HepG2 (cell line): Measurements from ENCODE around the gene PCIF1. TPM values are rescaled to one million over a fixed set of nuclear protein-coding genes. Genes with fewer than 3 reads are reported as not detected.
A peak's percentile ranks its signal among the peaks of the same experiment; 100 is the strongest.

Source experiments
- CCAR2 ChIP-seq: fragments of 200-400 bp; formaldehyde crosslinking; optimal IDR thresholded peaks from 2 replicates; pipeline ENCODE3; 2018; ENCODE audit warnings: low read depth, mild to moderate bottlenecking, low read length, moderate library complexity
- ETS1 ChIP-seq: sonication (generic); formaldehyde crosslinking; IDR thresholded peaks from 2 replicates; pipeline ENCODE4 v1.4.0; 2020; ENCODE audit warnings: missing genetic modification reagents
- HCFC1 ChIP-seq: fragments of 150-350 bp; IDR thresholded peaks from 2 replicates; pipeline ENCODE4 v1.6.1; 2014; ENCODE audit warnings: low read depth, low read length
- HNRNPLL ChIP-seq: fragments of 200-400 bp; formaldehyde crosslinking; IDR thresholded peaks from 2 replicates; pipeline ENCODE4 v1.6.1; 2017; ENCODE audit warnings: mild to moderate bottlenecking, low read depth, low read length; ENCODE audit not compliant: poor library complexity, severe bottlenecking
- JDP2 ChIP-seq: sonication (generic); formaldehyde crosslinking; IDR thresholded peaks from 2 replicates; pipeline ENCODE4 v1.8.1; 2022; ENCODE audit warnings: missing genetic modification reagents, borderline replicate concordance
- KLF9 ChIP-seq: IDR thresholded peaks from 2 replicates; pipeline ENCODE4 v1.6.1; 2016; ENCODE audit warnings: low read depth
- KMT2A ChIP-seq: sonication (generic); formaldehyde crosslinking; IDR thresholded peaks from 2 replicates; pipeline ENCODE4 v1.4.0; 2020; ENCODE audit warnings: missing genetic modification reagents
- MAZ ChIP-seq, 2 experiments: sonication (generic) in 1 of 2; formaldehyde crosslinking in 1 of 2; IDR thresholded peaks; 2 replicates each; pipeline versions ENCODE4 v1.5.0 to v1.6.1; 2012 to 2020; ENCODE audit warnings: low read depth in 2 of 2, mild to moderate bottlenecking in 2 of 2, borderline replicate concordance in 1 of 2, improper control_type of control experiment in 1 of 2, low read length in 1 of 2, missing genetic modification reagents in 1 of 2, moderate library complexity in 1 of 2
- MEIS1 ChIP-seq: sonication (generic); formaldehyde crosslinking; IDR thresholded peaks from 2 replicates; pipeline ENCODE4 v1.9.0; 2021; ENCODE audit warnings: mild to moderate bottlenecking, missing genetic modification reagents, moderate library complexity, borderline replicate concordance
- MTA3 ChIP-seq: sonication (generic); formaldehyde crosslinking; IDR thresholded peaks from 2 replicates; pipeline ENCODE4 v1.4.0; 2020; ENCODE audit warnings: missing genetic modification reagents
- NFATC3 ChIP-seq: sonication (generic); formaldehyde crosslinking; IDR thresholded peaks from 2 replicates; pipeline ENCODE4 v1.5.1; 2020; ENCODE audit warnings: mild to moderate bottlenecking, missing genetic modification reagents
- NKX3-1 ChIP-seq: sonication (generic); formaldehyde crosslinking; IDR thresholded peaks from 2 replicates; pipeline ENCODE4 v1.5.0; 2020; ENCODE audit warnings: missing genetic modification reagents
- NR2C2 ChIP-seq: sonication (generic); formaldehyde crosslinking; IDR thresholded peaks from 2 replicates; pipeline ENCODE4 v1.4.0; 2020; ENCODE audit warnings: missing genetic modification reagents, mild to moderate bottlenecking, moderate library complexity, borderline replicate concordance
- NR2F6 ChIP-seq, 2 experiments: IDR thresholded peaks; 2 replicates each; pipeline ENCODE4 v1.6.1; 2016; ENCODE audit warnings: antibody characterized with exemption in 1 of 2, mild to moderate bottlenecking in 1 of 2
- PBX2 ChIP-seq: IDR thresholded peaks from 2 replicates; pipeline ENCODE4 v1.6.1; 2016; ENCODE audit warnings: control low read depth
- POGZ ChIP-seq: sonication (generic); formaldehyde crosslinking; IDR thresholded peaks from 2 replicates; pipeline ENCODE4 v1.4.0; 2020; ENCODE audit warnings: mild to moderate bottlenecking, missing genetic modification reagents
- POLR2A ChIP-seq, 2 experiments: IDR thresholded peaks; 2 replicates each; pipeline ENCODE4 v1.6.1; 2011; ENCODE audit warnings: low read depth in 2 of 2, low read length in 2 of 2, mild to moderate bottlenecking in 1 of 2, moderate library complexity in 1 of 2; ENCODE audit not compliant: insufficient read depth in 1 of 2
- PPARG ChIP-seq: conservative IDR thresholded peaks from 2 replicates; pipeline ENCODE4 v1.6.1; 2016; ENCODE audit warnings: missing biosample characterization, missing genetic modification reagents
- TFAP4 ChIP-seq: sonication (generic); IDR thresholded peaks from 2 replicates; pipeline ENCODE4 v1.6.1; 2016; ENCODE audit warnings: low read depth, borderline replicate concordance
- ZFP90 ChIP-seq: sonication (generic); formaldehyde crosslinking; IDR thresholded peaks from 2 replicates; pipeline ENCODE4 v1.8.0; 2022; ENCODE audit warnings: missing genetic modification reagents, mild to moderate bottlenecking, inconsistent platforms, borderline replicate concordance
- ZNF367 ChIP-seq: sonication (generic); formaldehyde crosslinking; IDR thresholded peaks from 2 replicates; pipeline ENCODE4 v1.4.0; 2020; ENCODE audit warnings: missing genetic modification reagents, borderline replicate concordance
- ZNF430 ChIP-seq: sonication (generic); formaldehyde crosslinking; IDR thresholded peaks from 2 replicates; pipeline ENCODE4 v1.9.0; 2021; ENCODE audit warnings: mild to moderate bottlenecking, missing genetic modification reagents
- ZNF558 ChIP-seq: sonication (generic); formaldehyde crosslinking; IDR thresholded peaks from 2 replicates; pipeline ENCODE4 v1.9.0; 2022; ENCODE audit warnings: mild to moderate bottlenecking, missing genetic modification reagents, borderline replicate concordance
- ZNF605 ChIP-seq: sonication (generic); formaldehyde crosslinking; IDR thresholded peaks from 2 replicates; pipeline ENCODE4 v1.8.0; 2022; ENCODE audit warnings: mild to moderate bottlenecking, missing genetic modification reagents
- ZNF839 ChIP-seq: sonication (generic); formaldehyde crosslinking; IDR thresholded peaks from 2 replicates; pipeline ENCODE4 v1.4.0; 2020; ENCODE audit warnings: missing genetic modification reagents, mild to moderate bottlenecking, borderline replicate concordance
- ZSCAN22 ChIP-seq: sonication (generic); formaldehyde crosslinking; IDR thresholded peaks from 2 replicates; pipeline ENCODE4 v1.4.0; 2020; ENCODE audit warnings: mild to moderate bottlenecking, missing genetic modification reagents
- polyA plus RNA-seq, 8 experiments: library from polyadenylated mRNA; depleted of rRNA in 3 of 8; stranded (reverse) in 7 of 8; unstranded in 1 of 8; fragments of >200 nt; fragmentation: Illumina TruSeq in 4 of 8; extraction: Trizol in 4 of 8; gene quantifications; 2 replicates each; pipeline versions ENCODE4 v1.2.1 to v1.2.3, GENCODE V29; 2011 to 2016; ENCODE audit warnings: low read depth in 4 of 8, missing spikeins in 1 of 8, mixed read lengths in 1 of 8; ENCODE audit not compliant: insufficient read depth in 1 of 8
- total RNA-seq, 5 experiments: library from RNA; depleted of rRNA; stranded (reverse); fragments of >200 nt; fragmentation: Illumina TruSeq; extraction: Trizol; gene quantifications; 2 replicates each; pipeline ENCODE4 v1.2.3, GENCODE V29; 2016; ENCODE audit warnings: low read depth in 1 of 5

Gene PCIF1
- total and polyA plus RNA-seq, 2 of the 13 experiments (the other 11 are each of a cell fraction or from before 2014, with no cell fraction given): 20.9 to 24.4 TPM

- TF ChIP-seq TFAP4 (peak; percentile 10; the same call in 1 of the 2 replicates), NKX3-1 (no peak; the same call in 1 of the 2 replicates), ZNF558 (CRISPR knock-in tag) (peak; percentile 14; the same call in 1 of the 2 replicates), ZFP90 (CRISPR knock-in tag) (peak; percentile 76; the same call in 1 of the 2 replicates), KMT2A (CRISPR knock-in tag) (peak; percentile 81), ZNF367 (CRISPR knock-in tag) (no peak), CCAR2 (no peak), HCFC1 (no peak), NR2F6 (IDR thresholded peaks at IDR 0.05) (no peak), NR2F6 (CRISPR knock-in tag; IDR thresholded peaks at IDR 0.05) (peak; percentile 66; the same call in 1 of the 2 replicates), KLF9 (CRISPR knock-in tag) (peak; percentile 87), ZNF839 (CRISPR knock-in tag) (peak; percentile 22; the same call in 1 of the 2 replicates), POLR2A (IDR thresholded peaks at IDR 0.05; ENCODE audit: insufficient read depth in 1 of 2, low read depth in 2 of 2, low read length in 2 of 2) (peak; percentile 81; a peak in 3 of 4 replicates), PBX2 (CRISPR knock-in tag) (no peak), ZSCAN22 (CRISPR knock-in tag) (no peak), ETS1 (CRISPR knock-in tag) (peak; percentile 73; the same call in 1 of the 2 replicates), NFATC3 (CRISPR knock-in tag) (peak; percentile 97), MTA3 (CRISPR knock-in tag) (0 out of 2 replicates have a peak, but pooled peaks have one; percentile 28), MEIS1 (CRISPR knock-in tag) (no peak; the same call in 1 of the 2 replicates), POGZ (CRISPR knock-in tag) (0 out of 2 replicates have a peak, but pooled peaks have one; percentile 40), PPARG (no peak), NR2C2 (CRISPR knock-in tag) (no peak), ZNF605 (CRISPR knock-in tag) (no peak), MAZ (IDR thresholded peaks at IDR 0.05; ENCODE audit: borderline replicate concordance, low read depth, low read length) (no peak), MAZ (CRISPR knock-in tag; IDR thresholded peaks at IDR 0.05; ENCODE audit: low read depth) (no peak), JDP2 (CRISPR knock-in tag) (no peak; the same call in 1 of the 2 replicates), ZNF430 (CRISPR knock-in tag) (peak; percentile 94), HNRNPLL (peak; percentile 86)
These were observed 44.2 kb upstream of the PCIF1 start (continued) for GRCh38 chr20:45890077-45890984.
